ENCODE measurements around the gene GOLGA8B.
"Not testable (repeated sequence)": the region's sequence is repeated elsewhere in the genome, so short reads cannot be mapped to it uniquely, and the experiment has no call there.

GOLGA8B gene

GRCh38 chr15:34583399-34584329, at the start of gene GOLGA8B:
Gene GOLGA8B (minus strand): TSS chr15:34583651. CDS start chr15:34535912, 47,739 bp downstream.
- peak; percentile 80 for DNase-seq

- DNase-seq = not testable (repeated sequence)
Observed at GRCh38 chr15:34633165-34633564, 49.7 kb upstream of the GOLGA8B start.

GRCh38 chr15:34628577-34629152, 45.2 kb upstream of the GOLGA8B start:
- DNase-seq = no peak

- no peak for DNase-seq
Observed at GRCh38 chr15:34625007-34625406, 41.6 kb upstream of the GOLGA8B start.

GRCh38 chr15:34621675-34622074, 38.2 kb upstream of the GOLGA8B start:
- DNase-seq = peak; percentile 82

- DNase-seq = no peak
Observed at GRCh38 chr15:34620814-34621213, 37.4 kb upstream of the GOLGA8B start.

GRCh38 chr15:34620142-34620541, 36.7 kb upstream of the GOLGA8B start:
- no peak for DNase-seq

GRCh38 chr15:34619151-34619550, 35.7 kb upstream of the GOLGA8B start:
- DNase-seq = no peak

GRCh38 chr15:34618073-34618472, 34.6 kb upstream of the GOLGA8B start:
- no peak for DNase-seq

- no peak for DNase-seq
Observed at GRCh38 chr15:34616613-34617012, 33.2 kb upstream of the GOLGA8B start.

GRCh38 chr15:34613997-34614396, 30.5 kb upstream of the GOLGA8B start:
- DNase-seq = no peak

- DNase-seq = peak; percentile 41
Observed at GRCh38 chr15:34613301-34613700, 29.9 kb upstream of the GOLGA8B start.

- peak; percentile 39 for DNase-seq
Observed at GRCh38 chr15:34610354-34610753, 26.9 kb upstream of the GOLGA8B start.

- DNase-seq = no peak
Observed at GRCh38 chr15:34609102-34610057, 25.9 kb upstream of the GOLGA8B start.

GRCh38 chr15:34608517-34608916, 25.1 kb upstream of the GOLGA8B start:
- no peak for DNase-seq

- no peak for DNase-seq
Observed at GRCh38 chr15:34607832-34608231, 24.4 kb upstream of the GOLGA8B start.

- DNase-seq = no peak
Observed at GRCh38 chr15:34606545-34606944, 23.1 kb upstream of the GOLGA8B start.

- DNase-seq = no peak
Observed at GRCh38 chr15:34606131-34606530, 22.7 kb upstream of the GOLGA8B start.

GRCh38 chr15:34603095-34603494, 19.6 kb upstream of the GOLGA8B start:
- no peak for DNase-seq

GRCh38 chr15:34600923-34601322, 17.5 kb upstream of the GOLGA8B start:
- no peak for DNase-seq

- DNase-seq = no peak
Observed at GRCh38 chr15:34598799-34599585, 15.5 kb upstream of the GOLGA8B start.

- DNase-seq = no peak
Observed at GRCh38 chr15:34597316-34597715, 13.9 kb upstream of the GOLGA8B start.
